SK-N-SH treated with all-trans-retinoic acid at 6 μM for 48 hours (cell line): Measurements from ENCODE around the gene SLC5A6.

ENCODE experiments used
- BACH2 ChIP-seq: fragments of 250-450 bp; sonication (Bioruptor Pico); IDR thresholded peaks from 2 replicates; pipeline ENCODE4 v1.9.0; 2021; ENCODE audit warnings: mild to moderate bottlenecking, borderline replicate concordance
- GLIS3 ChIP-seq: fragments of 250-450 bp; sonication (Bioruptor Pico); IDR thresholded peaks from 2 replicates; pipeline ENCODE4 v1.5.0; 2020; ENCODE audit warnings: mild to moderate bottlenecking, moderate library complexity
- ISL1 ChIP-seq: fragments of 250-450 bp; sonication (Bioruptor Pico); IDR thresholded peaks from 2 replicates; pipeline ENCODE4 v2.1.2; 2022; ENCODE audit warnings: mild to moderate bottlenecking, moderate library complexity
- OSR1 ChIP-seq: fragments of 250-450 bp; sonication (Bioruptor Pico); IDR thresholded peaks from 2 replicates; pipeline ENCODE4 v1.8.0; 2022; ENCODE audit warnings: moderate library complexity, mild to moderate bottlenecking, inconsistent platforms
- PPARA ChIP-seq: fragments of 250-450 bp; sonication (Bioruptor Pico); IDR thresholded peaks from 2 replicates; pipeline ENCODE4 v1.5.0; 2020; ENCODE audit warnings: mild to moderate bottlenecking, borderline replicate concordance
- RARB ChIP-seq: fragments of 250-450 bp; sonication (Bioruptor Pico); IDR thresholded peaks from 2 replicates; pipeline ENCODE4 v1.8.0; 2021; ENCODE audit warnings: mild to moderate bottlenecking, moderate library complexity
- SNAI2 ChIP-seq: fragments of 250-450 bp; sonication (Bioruptor Pico); IDR thresholded peaks from 2 replicates; pipeline ENCODE4 v1.5.0; 2020; ENCODE audit warnings: mild to moderate bottlenecking, moderate library complexity
- TOX ChIP-seq: fragments of 250-450 bp; sonication (Bioruptor Pico); IDR thresholded peaks from 2 replicates; pipeline ENCODE4 v1.8.0; 2021; ENCODE audit warnings: mild to moderate bottlenecking, moderate library complexity, borderline replicate concordance
- ZFP3 ChIP-seq: fragments of 250-450 bp; sonication (Bioruptor Pico); IDR thresholded peaks from 2 replicates; pipeline ENCODE4 v1.5.0; 2020; ENCODE audit warnings: mild to moderate bottlenecking, moderate library complexity
- ZFP30 ChIP-seq: fragments of 450-650 bp; formaldehyde crosslinking; IDR thresholded peaks from 2 replicates; pipeline ENCODE4 v1.5.0; 2022; ENCODE audit warnings: mild to moderate bottlenecking, moderate library complexity
- TF ChIP-seq, protein P1 (sequence below): fragments of 250-450 bp; sonication (Bioruptor Pico); IDR thresholded peaks from 2 replicates; pipeline ENCODE4 v1.8.0; 2020; ENCODE audit warnings: mild to moderate bottlenecking, moderate library complexity, borderline replicate concordance
- TF ChIP-seq, protein P2 (sequence below): fragments of 250-450 bp; sonication (Bioruptor Pico); IDR thresholded peaks from 2 replicates; pipeline ENCODE4 v1.8.0; 2021; ENCODE audit warnings: low read depth, mild to moderate bottlenecking, moderate library complexity, borderline replicate concordance
- TF ChIP-seq, protein P3 (sequence below): fragments of 250-450 bp; sonication (Bioruptor Pico); IDR thresholded peaks from 2 replicates; pipeline ENCODE4 v1.5.0; 2020; ENCODE audit warnings: mild to moderate bottlenecking, moderate library complexity
- TF ChIP-seq, protein P4 (sequence below): fragments of 250-450 bp; sonication (Bioruptor Pico); IDR thresholded peaks from 2 replicates; pipeline ENCODE4 v1.5.1; 2020; ENCODE audit warnings: low read depth, mild to moderate bottlenecking, moderate library complexity

DNA sequence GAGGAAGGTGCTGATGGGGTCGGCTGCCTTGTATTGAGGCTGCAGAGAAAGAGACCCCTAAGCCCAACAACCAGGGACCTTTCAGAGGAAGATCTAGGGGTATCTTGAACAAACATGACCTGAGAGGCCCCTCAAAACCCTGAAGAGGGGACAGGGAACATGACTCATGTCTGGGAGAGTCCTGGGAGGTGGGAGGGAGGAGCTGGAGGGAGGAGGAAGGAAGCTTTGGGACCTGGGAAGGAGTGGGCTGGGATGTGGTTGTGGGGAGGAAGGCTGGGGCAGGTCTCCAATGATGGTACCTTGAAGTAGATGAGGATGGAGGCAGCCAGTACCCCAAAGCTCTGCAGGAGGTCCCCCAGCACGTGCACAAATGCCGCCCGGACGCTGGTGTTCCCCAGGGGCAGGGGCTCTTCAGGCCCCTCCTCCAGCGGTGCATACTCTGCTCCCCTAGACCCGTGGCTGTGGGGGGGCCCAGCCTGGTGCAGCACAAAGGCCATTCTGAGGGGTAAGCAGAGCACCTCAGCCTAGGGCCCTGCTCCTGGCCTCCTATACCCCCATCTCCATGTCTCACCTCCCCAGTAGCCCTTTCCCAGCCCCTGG is 44.9 kb upstream of the SLC5A6 start:
- TF ChIP-seq BACH2 (CRISPR knock-in tag) (no peak), ZFP3 (CRISPR knock-in tag) (no peak), OSR1 (no peak), ZFP30 (CRISPR knock-in tag) (no peak), PPARA (CRISPR knock-in tag) (no peak), RARB (CRISPR knock-in tag) (no peak), ISL1 (CRISPR knock-in tag) (no peak), GLIS3 (CRISPR knock-in tag) (no peak), TOX (CRISPR knock-in tag) (no peak), SNAI2 (no peak)
- TF ChIP-seq, protein P1, sequence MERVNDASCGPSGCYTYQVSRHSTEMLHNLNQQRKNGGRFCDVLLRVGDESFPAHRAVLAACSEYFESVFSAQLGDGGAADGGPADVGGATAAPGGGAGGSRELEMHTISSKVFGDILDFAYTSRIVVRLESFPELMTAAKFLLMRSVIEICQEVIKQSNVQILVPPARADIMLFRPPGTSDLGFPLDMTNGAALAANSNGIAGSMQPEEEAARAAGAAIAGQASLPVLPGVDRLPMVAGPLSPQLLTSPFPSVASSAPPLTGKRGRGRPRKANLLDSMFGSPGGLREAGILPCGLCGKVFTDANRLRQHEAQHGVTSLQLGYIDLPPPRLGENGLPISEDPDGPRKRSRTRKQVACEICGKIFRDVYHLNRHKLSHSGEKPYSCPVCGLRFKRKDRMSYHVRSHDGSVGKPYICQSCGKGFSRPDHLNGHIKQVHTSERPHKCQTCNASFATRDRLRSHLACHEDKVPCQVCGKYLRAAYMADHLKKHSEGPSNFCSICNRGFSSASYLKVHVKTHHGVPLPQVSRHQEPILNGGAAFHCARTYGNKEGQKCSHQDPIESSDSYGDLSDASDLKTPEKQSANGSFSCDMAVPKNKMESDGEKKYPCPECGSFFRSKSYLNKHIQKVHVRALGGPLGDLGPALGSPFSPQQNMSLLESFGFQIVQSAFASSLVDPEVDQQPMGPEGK (CRISPR knock-in tag): no peak
- TF ChIP-seq, protein P2, sequence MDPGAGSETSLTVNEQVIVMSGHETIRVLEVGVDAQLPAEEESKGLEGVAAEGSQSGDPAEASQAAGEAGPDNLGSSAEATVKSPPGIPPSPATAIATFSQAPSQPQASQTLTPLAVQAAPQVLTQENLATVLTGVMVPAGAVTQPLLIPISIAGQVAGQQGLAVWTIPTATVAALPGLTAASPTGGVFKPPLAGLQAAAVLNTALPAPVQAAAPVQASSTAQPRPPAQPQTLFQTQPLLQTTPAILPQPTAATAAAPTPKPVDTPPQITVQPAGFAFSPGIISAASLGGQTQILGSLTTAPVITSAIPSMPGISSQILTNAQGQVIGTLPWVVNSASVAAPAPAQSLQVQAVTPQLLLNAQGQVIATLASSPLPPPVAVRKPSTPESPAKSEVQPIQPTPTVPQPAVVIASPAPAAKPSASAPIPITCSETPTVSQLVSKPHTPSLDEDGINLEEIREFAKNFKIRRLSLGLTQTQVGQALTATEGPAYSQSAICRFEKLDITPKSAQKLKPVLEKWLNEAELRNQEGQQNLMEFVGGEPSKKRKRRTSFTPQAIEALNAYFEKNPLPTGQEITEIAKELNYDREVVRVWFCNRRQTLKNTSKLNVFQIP (CRISPR knock-in tag): no peak
- TF ChIP-seq, protein P3, sequence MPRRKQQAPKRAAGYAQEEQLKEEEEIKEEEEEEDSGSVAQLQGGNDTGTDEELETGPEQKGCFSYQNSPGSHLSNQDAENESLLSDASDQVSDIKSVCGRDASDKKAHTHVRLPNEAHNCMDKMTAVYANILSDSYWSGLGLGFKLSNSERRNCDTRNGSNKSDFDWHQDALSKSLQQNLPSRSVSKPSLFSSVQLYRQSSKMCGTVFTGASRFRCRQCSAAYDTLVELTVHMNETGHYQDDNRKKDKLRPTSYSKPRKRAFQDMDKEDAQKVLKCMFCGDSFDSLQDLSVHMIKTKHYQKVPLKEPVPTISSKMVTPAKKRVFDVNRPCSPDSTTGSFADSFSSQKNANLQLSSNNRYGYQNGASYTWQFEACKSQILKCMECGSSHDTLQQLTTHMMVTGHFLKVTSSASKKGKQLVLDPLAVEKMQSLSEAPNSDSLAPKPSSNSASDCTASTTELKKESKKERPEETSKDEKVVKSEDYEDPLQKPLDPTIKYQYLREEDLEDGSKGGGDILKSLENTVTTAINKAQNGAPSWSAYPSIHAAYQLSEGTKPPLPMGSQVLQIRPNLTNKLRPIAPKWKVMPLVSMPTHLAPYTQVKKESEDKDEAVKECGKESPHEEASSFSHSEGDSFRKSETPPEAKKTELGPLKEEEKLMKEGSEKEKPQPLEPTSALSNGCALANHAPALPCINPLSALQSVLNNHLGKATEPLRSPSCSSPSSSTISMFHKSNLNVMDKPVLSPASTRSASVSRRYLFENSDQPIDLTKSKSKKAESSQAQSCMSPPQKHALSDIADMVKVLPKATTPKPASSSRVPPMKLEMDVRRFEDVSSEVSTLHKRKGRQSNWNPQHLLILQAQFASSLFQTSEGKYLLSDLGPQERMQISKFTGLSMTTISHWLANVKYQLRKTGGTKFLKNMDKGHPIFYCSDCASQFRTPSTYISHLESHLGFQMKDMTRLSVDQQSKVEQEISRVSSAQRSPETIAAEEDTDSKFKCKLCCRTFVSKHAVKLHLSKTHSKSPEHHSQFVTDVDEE: no peak
- TF ChIP-seq, protein P4, sequence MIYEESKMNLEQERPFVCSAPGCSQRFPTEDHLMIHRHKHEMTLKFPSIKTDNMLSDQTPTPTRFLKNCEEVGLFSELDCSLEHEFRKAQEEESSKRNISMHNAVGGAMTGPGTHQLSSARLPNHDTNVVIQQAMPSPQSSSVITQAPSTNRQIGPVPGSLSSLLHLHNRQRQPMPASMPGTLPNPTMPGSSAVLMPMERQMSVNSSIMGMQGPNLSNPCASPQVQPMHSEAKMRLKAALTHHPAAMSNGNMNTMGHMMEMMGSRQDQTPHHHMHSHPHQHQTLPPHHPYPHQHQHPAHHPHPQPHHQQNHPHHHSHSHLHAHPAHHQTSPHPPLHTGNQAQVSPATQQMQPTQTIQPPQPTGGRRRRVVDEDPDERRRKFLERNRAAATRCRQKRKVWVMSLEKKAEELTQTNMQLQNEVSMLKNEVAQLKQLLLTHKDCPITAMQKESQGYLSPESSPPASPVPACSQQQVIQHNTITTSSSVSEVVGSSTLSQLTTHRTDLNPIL (CRISPR knock-in tag): no peak
